ENCODE data around the gene MTMR10.

- TF ChIP-seq POLR2A (IDR thresholded peaks at IDR 0.05) (peak in 1 of 2 donors; percentile 29), CTCF (IDR thresholded peaks at IDR 0.05) (peak in 1 of 6 experiments; percentile 11)
These were observed 69.5 kb downstream of the MTMR10 start for GRCh38 chr15:30921781-30922479.
